Activated CD8-positive, alpha-beta T cell treated with anti-CD3 and anti-CD28 coated beads for 36 hours (primary cell): Measurements from ENCODE around the gene AOC3. TPM values are rescaled to one million over a fixed set of nuclear protein-coding genes. Genes with fewer than 3 reads are reported as not detected.
"Not testable (repeated sequence)": the region's sequence is repeated elsewhere in the genome, so short reads cannot be mapped to it uniquely, and the experiment has no call there.

Experiments used
- ATAC-seq: fragments of 200-7000 bp; cut with Tn5 transposase; one replicate; pipeline ENCODE4 v1.10.0; 2021; ENCODE audit warnings: mild to moderate bottlenecking, moderate library complexity
- CTCF ChIA-PET: fragments of 350-600 bp; sonication (Branson Sonifier 250); formaldehyde crosslinking; loops from one replicate; lab custom pipeline; 2021; ENCODE audit warnings: antibody characterized with exemption; lab: Charles Lee
- POLR2A ChIA-PET: fragments of 350-600 bp; sonication (Branson Sonifier 250); formaldehyde crosslinking; loops from one replicate; lab custom pipeline; 2021; ENCODE audit warnings: antibody characterized with exemption; lab: Charles Lee
- DNase-seq: peaks from one replicate; pipeline ENCODE4 v3.0.0-alpha.2; 2020
- H3K27ac Mint-ChIP-seq: one replicate; pipeline ENCODE4 v1.8.0; 2021; ENCODE audit warnings: mild to moderate bottlenecking, mixed read lengths
- H3K27me3 Mint-ChIP-seq: one replicate; pipeline ENCODE4 v1.8.0; 2021; ENCODE audit warnings: mixed read lengths
- H3K36me3 Mint-ChIP-seq: one replicate; pipeline ENCODE4 v1.8.0; 2021; ENCODE audit warnings: low read depth, mixed read lengths
- H3K4me1 Mint-ChIP-seq: one replicate; pipeline ENCODE4 v1.8.0; 2021; ENCODE audit warnings: low read depth, mixed read lengths
- H3K4me3 Mint-ChIP-seq: one replicate; pipeline ENCODE4 v1.8.0; 2021; ENCODE audit warnings: mild to moderate bottlenecking, moderate library complexity, mixed read lengths
- H3K9me3 Mint-ChIP-seq: one replicate; pipeline ENCODE4 v1.8.0; 2021; ENCODE audit warnings: mixed read lengths
- intact Hi-C: fragments of 100-400 bp; cut with micrococcal nuclease; formaldehyde crosslinking; loops from one replicate; pipeline ENCODE4 v1.10.0; 2022
- total RNA-seq, 2 experiments: library from RNA; stranded (reverse); gene quantifications; one replicate each; pipeline ENCODE4 v1.2.3, GENCODE V29; 2021
- TF ChIP-seq, protein P1 (sequence below): fragments of 200-600 bp; IDR thresholded peaks from one replicate; pipeline ENCODE4 v1.8.0; 2022; ENCODE audit warnings: antibody characterized with exemption, mild to moderate bottlenecking

The AOC3 gene
- total RNA-seq, 2 experiments from 2014 or later = 2.0 to 2.9 TPM

DNA sequence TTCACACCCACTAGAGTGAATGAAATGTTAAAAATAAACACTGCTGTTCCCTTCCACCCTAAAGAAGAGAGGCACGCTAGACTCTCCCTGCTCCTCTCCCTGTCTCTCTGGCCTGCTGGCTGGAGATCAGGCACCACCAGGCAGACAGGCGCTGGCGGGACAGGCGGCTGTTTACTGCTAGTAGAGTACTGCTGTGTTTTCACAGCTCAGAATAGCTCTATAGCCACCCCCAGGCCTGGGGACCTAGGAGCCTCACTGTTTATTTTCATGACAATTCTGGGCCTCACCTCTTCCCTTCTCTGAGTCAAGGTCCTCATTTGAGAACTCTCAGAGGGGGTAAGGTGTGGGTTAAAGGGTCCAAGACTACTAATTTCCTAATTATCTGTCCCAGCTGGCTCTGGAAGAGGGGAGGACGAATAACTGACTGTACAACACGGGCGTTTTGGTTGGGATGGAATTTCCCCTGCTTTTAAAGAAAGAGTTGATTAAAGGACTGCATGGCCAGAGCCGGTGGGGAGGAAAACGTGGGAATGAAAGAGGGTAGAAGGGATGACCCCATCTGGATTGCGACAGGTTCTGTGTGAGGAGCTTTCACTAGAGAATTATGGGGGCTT, 40.6 kb downstream of the AOC3 start:
- TF ChIP-seq, protein P1, sequence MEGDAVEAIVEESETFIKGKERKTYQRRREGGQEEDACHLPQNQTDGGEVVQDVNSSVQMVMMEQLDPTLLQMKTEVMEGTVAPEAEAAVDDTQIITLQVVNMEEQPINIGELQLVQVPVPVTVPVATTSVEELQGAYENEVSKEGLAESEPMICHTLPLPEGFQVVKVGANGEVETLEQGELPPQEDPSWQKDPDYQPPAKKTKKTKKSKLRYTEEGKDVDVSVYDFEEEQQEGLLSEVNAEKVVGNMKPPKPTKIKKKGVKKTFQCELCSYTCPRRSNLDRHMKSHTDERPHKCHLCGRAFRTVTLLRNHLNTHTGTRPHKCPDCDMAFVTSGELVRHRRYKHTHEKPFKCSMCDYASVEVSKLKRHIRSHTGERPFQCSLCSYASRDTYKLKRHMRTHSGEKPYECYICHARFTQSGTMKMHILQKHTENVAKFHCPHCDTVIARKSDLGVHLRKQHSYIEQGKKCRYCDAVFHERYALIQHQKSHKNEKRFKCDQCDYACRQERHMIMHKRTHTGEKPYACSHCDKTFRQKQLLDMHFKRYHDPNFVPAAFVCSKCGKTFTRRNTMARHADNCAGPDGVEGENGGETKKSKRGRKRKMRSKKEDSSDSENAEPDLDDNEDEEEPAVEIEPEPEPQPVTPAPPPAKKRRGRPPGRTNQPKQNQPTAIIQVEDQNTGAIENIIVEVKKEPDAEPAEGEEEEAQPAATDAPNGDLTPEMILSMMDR = no peak
- intact Hi-C loops = no loop called here
- Mint-ChIP-seq H3K4me1 (no peaks in the 10 kb centered on the region), H3K9me3 (no peaks in the 10 kb centered on the region), H3K27ac (no peak overlapping the region), H3K4me3 (no peak overlapping the region), H3K27me3 (peaks cover 12% of the 10 kb centered on the region), H3K36me3 (no peaks in the 10 kb centered on the region)
- ChIA-PET POLR2A (no interaction called here), CTCF (no interaction called here)
- no peak for DNase-seq
- no peak for ATAC-seq

DNA sequence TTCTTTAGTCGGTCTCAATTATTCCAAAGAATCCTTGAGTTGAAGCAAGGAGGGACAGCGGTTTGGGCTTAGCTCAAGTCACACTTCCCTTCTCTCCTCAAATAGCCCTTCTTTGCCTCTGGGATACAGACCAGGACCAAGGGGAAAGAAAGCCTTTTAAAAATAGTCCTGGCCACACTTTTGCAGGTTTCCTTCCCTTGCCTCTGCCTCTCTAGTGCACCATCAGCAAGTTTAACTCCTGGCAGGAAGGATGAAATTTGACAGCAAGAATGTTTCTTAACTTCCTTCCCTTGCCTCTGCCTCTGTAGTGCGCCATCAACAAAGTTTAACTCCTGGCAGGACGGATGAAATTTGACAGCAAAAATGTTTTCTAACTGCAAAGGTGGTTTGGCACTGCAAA, 42.4 kb downstream of the AOC3 start:
- Mint-ChIP-seq H3K4me1 (no peaks in the 10 kb centered on the region), H3K4me3 (no peak overlapping the region)
- TF ChIP-seq, protein P1 = no peak

DNA sequence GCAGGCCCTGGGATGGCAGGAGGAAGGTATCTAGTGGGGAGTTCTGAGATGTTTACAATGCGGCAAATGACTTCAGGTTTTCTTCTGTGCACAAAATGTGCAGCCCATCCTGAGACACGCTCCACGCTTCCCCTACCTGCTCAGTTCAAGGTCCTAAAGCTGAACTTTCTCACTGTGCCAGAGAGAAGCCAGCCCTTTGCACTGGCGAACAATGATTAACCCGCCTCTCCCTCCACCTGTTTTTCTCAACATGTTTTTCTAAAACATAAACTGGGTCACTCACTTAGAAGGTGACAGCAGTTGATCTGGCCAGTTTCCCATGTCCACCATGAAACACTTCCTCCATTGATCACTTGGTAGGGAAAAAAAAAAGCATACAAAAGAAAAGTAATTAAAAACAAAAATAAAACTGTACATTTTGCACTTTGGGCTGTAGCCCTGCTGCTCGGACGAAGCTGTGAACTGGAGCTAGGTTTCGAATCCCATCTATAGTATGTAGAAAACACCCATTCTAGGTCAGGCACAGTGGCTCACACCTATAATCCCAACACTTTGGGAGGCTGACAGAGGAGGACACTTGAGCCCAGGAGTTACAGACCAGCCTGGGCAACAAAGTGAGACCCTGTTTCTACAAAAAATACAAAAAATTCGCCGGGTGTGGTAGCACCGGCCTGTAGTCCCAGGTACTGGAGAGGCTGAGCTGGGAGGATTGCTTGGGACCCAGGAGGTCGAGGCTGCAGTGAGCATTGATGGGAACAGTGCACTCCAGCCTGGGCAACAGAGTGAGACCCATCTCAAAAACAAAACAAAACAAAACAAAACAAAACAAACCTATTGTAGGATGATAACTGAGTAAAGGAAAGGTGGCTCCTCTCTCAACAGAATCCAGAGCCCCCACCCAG, 43.5 kb downstream of the AOC3 start:
- Mint-ChIP-seq H3K4me3 (no peak overlapping the region), H3K27ac (no peak overlapping the region), H3K4me1 (no peaks in the 10 kb centered on the region), H3K36me3 (no peaks in the 10 kb centered on the region), H3K9me3 (no peaks in the 10 kb centered on the region), H3K27me3 (peaks cover 14% of the 10 kb centered on the region)
- ATAC-seq (no peak), DNase-seq (no peak)
- intact Hi-C loops = no loop called here
- TF ChIP-seq, protein P1 = no peak
- CTCF ChIA-PET = no interaction called here
- POLR2A ChIA-PET = no interaction called here

More for the DNA sequence above, 42.4 kb downstream of the AOC3 start:
- H3K27me3 Mint-ChIP-seq = peaks cover 14% of the 10 kb centered on the region
- no peaks in the 10 kb centered on the region for H3K9me3 Mint-ChIP-seq
- ChIA-PET CTCF (no interaction called here), POLR2A (no interaction called here)
- no peaks in the 10 kb centered on the region for H3K36me3 Mint-ChIP-seq
- ATAC-seq (no peak), DNase-seq (no peak)
- no peak overlapping the region for H3K27ac Mint-ChIP-seq
- intact Hi-C loops = no loop called here

DNA sequence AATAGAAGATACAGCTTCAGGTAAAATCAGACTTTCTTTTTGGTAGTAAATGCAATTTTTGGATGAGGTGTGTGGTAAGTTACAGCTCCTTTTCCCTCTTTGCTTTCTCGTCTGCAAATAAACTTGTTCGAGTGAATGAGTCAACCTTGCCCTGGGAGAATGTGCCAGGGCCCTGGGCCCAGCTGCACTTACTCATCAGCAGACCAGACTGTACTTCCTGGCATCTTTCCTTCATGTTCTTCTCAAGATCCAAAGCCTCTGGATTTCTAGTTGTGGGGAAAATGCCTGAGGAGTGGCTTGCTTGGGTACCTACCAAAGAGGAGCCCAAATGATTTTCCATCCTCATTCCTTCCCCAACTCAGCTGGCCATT, 44.2 kb downstream of the AOC3 start:
- ATAC-seq (no peak), DNase-seq (no peak)
- Mint-ChIP-seq H3K27ac (no peak overlapping the region), H3K27me3 (peaks cover 14% of the 10 kb centered on the region), H3K4me1 (no peaks in the 10 kb centered on the region), H3K36me3 (no peaks in the 10 kb centered on the region), H3K4me3 (no peak overlapping the region), H3K9me3 (no peaks in the 10 kb centered on the region)
- ChIA-PET POLR2A (no interaction called here), CTCF (no interaction called here)
- intact Hi-C loops = no loop called here
- TF ChIP-seq, protein P1 = no peak

DNA sequence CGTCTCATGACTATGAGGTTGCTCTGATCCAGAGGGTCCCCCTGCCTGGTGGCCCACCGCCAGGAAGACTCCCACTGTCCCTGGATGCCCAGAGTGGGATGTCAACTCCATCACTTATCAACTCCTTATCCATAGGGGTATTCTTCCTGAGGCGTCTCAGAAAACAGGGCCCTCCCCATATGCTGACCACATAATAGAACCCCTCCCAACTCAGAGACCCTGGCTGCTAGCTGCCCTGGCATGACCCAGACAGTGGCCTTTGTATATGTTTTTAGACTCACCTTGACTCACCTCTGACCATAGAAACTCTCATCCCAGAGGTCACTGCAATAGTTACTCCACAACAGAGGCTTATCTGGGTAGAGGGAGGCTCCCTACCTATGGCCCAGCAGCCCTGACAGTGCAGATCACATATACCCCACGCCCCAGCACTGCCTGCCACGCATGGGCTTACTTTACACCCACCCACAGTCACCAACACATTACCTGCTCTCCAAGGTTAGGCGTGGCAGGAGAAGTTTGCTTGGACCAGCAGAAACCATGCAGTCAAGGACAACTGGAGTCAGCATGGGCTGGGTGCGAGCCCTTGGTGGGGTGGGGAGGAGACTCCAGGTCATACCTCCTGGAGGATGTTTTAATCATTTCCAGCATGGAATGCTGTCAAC, 47.3 kb downstream of the AOC3 start:
- Mint-ChIP-seq H3K27ac (no peak overlapping the region), H3K4me3 (no peak overlapping the region)
- POLR2A ChIA-PET = no interaction called here

DNA sequence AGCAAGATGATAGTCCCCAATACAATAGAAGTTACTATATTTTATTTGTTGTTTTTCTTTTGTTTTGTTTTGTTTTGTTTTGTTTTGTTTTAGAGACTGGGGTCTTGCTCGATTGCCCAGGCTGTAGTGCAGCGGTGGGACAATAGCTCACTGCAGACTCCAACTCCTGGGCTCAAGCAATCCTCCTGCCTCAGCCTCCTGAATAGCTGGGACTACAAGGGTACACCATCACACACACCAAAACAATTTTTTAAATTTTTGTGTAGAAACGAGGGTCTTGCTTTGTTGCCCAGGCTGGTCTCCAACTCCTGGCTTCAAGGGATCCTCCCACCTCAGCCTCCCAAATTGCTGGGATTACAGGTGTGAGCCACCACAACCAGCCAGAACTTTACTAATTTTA, 49.0 kb downstream of the AOC3 start:
- DNase-seq, H3K27me3 Mint-ChIP-seq, ATAC-seq, POLR2A ChIA-PET, H3K4me3 Mint-ChIP-seq, H3K36me3 Mint-ChIP-seq, H3K4me1 Mint-ChIP-seq, intact Hi-C loops, CTCF ChIA-PET, H3K27ac Mint-ChIP-seq, H3K9me3 Mint-ChIP-seq: not testable (repeated sequence)

More for the DNA sequence above, 47.3 kb downstream of the AOC3 start:
- H3K9me3 Mint-ChIP-seq = no peaks in the 10 kb centered on the region
- H3K4me1 Mint-ChIP-seq = no peaks in the 10 kb centered on the region
- intact Hi-C loops = no loop called here
- peaks cover 16% of the 10 kb centered on the region for H3K27me3 Mint-ChIP-seq
- ATAC-seq (no peak), DNase-seq (no peak)
- CTCF ChIA-PET = no interaction called here
- no peaks in the 10 kb centered on the region for H3K36me3 Mint-ChIP-seq
- TF ChIP-seq, protein P1 = no peak
